ENCODE data around the gene GUCA1C.

Gene GUCA1C

DNA sequence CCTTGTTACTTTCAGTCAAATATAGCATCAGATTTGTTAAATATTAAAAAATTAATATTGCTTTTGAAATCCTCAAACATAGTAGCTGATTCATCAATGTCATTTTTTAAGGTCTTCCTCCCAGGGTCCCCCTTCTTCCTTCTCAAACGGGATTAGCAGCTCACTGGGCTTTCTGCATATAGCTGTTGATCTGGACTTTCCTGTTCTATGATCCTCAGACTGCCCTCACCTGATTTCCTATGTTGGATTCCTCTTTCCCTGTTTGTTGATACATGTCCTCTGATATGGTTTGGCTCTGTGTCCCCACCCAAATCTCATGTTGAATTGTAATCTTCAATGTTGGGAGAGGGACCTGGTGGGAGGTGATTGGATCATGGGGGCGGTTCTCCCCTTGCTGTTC, 5.8 kb downstream of the GUCA1C start:
- TF ChIP-seq, protein P1, sequence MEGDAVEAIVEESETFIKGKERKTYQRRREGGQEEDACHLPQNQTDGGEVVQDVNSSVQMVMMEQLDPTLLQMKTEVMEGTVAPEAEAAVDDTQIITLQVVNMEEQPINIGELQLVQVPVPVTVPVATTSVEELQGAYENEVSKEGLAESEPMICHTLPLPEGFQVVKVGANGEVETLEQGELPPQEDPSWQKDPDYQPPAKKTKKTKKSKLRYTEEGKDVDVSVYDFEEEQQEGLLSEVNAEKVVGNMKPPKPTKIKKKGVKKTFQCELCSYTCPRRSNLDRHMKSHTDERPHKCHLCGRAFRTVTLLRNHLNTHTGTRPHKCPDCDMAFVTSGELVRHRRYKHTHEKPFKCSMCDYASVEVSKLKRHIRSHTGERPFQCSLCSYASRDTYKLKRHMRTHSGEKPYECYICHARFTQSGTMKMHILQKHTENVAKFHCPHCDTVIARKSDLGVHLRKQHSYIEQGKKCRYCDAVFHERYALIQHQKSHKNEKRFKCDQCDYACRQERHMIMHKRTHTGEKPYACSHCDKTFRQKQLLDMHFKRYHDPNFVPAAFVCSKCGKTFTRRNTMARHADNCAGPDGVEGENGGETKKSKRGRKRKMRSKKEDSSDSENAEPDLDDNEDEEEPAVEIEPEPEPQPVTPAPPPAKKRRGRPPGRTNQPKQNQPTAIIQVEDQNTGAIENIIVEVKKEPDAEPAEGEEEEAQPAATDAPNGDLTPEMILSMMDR (IDR thresholded peaks at IDR 0.05; ENCODE audit: borderline replicate concordance, control extremely low read depth, extremely low read depth, insufficient read depth, missing control alignments): no peak
- no peak for DNase-seq (ENCODE audit: low spot score)
- in situ Hi-C loops (cut with MboI; ENCODE audit: low sequenced_read_pairs, unreplicated experiment): no loop called here

- TF ChIP-seq, protein P1 (IDR thresholded peaks at IDR 0.05; ENCODE audit: borderline replicate concordance, control extremely low read depth, extremely low read depth, insufficient read depth, missing control alignments): no peak
- in situ Hi-C loops (cut with MboI; ENCODE audit: low sequenced_read_pairs, unreplicated experiment): no loop called here
- DNase-seq (ENCODE audit: low spot score): no peak
These were observed 7.1 kb downstream of the GUCA1C start for GRCh38 chr3:108946292-108947285.

DNA sequence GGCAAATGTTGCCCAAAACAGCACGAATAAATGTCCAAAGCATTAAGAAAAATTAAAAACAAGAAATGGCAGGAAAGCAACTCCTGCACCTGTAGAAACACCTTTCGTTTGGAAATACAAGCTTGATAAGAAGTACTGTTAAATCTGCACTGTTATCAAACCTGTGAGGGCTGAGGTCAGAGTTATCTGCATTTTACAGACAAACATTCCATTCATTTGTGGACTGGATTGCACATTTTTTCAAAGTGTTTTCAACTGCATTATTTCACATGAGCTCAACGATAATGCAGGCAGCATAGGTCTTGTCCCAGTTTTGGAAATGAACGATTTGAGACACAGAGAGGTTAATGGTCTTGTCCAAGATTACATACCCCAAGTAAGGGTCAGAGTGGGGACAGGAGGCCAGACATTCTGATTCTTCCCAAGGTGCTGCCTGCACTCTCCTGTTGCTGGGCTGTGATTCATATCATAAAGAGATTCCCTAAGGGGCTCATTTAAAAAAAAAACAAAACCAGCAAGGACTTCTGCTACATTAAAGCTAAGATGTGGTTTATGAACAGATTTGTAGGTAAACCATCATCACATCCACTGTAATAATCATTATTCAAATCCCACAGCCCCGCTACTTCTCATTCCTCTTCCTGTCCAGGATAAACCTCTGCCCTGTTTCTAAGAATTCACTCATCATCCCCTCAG, 13.0 kb downstream of the GUCA1C start:
- no peak for DNase-seq (ENCODE audit: low spot score)
- in situ Hi-C loops (cut with MboI; ENCODE audit: low sequenced_read_pairs, unreplicated experiment): no loop called here
- TF ChIP-seq, protein P1 (IDR thresholded peaks at IDR 0.05; ENCODE audit: borderline replicate concordance, control extremely low read depth, extremely low read depth, insufficient read depth, missing control alignments): no peak

GRCh38 chr3:108940166-108940565, 13.5 kb downstream of the GUCA1C start:
- TF ChIP-seq, protein P1 (IDR thresholded peaks at IDR 0.05; ENCODE audit: borderline replicate concordance, control extremely low read depth, extremely low read depth, insufficient read depth, missing control alignments): no peak
- DNase-seq (ENCODE audit: low spot score): no peak
- in situ Hi-C loops (cut with MboI; ENCODE audit: low sequenced_read_pairs, unreplicated experiment): no loop called here

DNA sequence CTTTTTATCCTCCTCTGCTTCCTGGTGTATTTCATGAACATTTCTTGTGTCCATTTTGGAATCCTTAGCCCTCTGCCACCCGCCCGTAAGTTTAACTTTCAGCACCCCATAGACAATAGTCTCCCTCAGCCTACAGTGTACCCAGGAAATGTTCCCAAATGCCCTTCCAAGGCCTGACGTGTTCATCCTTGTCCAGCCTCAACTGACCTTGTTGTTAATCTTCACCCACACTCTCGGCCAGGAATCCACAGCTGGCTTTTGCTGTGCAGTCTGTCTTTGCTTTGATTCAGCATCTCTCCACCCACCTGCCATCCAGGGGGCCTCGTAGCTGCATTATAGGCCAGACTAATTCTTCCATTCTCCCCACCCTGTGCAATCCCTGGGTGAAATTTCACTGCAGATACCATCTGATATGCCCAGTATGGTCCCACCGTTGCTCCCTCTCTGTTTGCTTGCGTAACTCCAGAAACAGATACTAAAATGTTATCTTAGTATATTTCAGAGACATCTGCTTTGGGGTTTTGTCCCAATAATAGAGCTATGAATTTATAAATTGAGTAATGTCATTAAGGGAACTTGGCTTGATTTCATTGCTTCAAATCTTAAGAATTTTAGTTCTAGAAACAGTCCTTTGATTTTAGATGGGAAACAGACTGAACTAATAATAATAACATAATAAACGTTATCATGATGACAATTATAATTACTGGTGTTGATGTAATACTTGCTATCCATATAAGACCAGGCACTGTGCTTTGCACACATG, 16.6 kb downstream of the GUCA1C start:
- TF ChIP-seq, protein P1 (IDR thresholded peaks at IDR 0.05; ENCODE audit: borderline replicate concordance, control extremely low read depth, extremely low read depth, insufficient read depth, missing control alignments): no peak
- no peak for DNase-seq (ENCODE audit: low spot score)
- in situ Hi-C loops (cut with MboI; ENCODE audit: low sequenced_read_pairs, unreplicated experiment): no loop called here

DNA sequence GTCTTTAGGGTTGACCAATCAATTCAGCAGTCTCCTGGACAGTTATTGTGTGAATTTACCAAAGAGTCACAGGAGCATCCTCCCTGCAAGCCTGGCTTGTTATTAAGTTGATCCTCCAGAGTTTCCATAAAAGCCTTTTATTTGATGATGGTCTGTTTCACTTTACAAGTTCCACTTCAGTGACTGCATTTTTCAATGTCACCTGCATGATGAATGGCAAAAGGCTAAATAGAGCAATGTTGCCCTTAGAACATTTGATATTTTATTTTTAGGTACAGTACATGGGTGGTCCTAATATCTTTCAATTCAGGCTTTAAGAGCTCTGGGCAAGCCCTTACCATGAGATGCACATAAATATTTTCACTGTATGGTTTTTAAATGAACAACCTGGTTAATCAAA, 22.6 kb downstream of the GUCA1C start:
- no peak for DNase-seq (ENCODE audit: low spot score)
- in situ Hi-C loops (cut with MboI; ENCODE audit: low sequenced_read_pairs, unreplicated experiment): no loop called here
- TF ChIP-seq, protein P1 (IDR thresholded peaks at IDR 0.05; ENCODE audit: borderline replicate concordance, control extremely low read depth, extremely low read depth, insufficient read depth, missing control alignments): no peak
